NCI-H226 (cell line): Measurements from ENCODE around the gene LIN28A.
"Not testable (repeated sequence)": the region's sequence is repeated elsewhere in the genome, so short reads cannot be mapped to it uniquely, and the experiment has no call there.

ENCODE experiments used
- DNase-seq: peaks from one replicate; pipeline ENCODE4 v3.0.0-alpha.2; 2015

The LIN28A gene, protein sequence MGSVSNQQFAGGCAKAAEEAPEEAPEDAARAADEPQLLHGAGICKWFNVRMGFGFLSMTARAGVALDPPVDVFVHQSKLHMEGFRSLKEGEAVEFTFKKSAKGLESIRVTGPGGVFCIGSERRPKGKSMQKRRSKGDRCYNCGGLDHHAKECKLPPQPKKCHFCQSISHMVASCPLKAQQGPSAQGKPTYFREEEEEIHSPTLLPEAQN

DNA sequence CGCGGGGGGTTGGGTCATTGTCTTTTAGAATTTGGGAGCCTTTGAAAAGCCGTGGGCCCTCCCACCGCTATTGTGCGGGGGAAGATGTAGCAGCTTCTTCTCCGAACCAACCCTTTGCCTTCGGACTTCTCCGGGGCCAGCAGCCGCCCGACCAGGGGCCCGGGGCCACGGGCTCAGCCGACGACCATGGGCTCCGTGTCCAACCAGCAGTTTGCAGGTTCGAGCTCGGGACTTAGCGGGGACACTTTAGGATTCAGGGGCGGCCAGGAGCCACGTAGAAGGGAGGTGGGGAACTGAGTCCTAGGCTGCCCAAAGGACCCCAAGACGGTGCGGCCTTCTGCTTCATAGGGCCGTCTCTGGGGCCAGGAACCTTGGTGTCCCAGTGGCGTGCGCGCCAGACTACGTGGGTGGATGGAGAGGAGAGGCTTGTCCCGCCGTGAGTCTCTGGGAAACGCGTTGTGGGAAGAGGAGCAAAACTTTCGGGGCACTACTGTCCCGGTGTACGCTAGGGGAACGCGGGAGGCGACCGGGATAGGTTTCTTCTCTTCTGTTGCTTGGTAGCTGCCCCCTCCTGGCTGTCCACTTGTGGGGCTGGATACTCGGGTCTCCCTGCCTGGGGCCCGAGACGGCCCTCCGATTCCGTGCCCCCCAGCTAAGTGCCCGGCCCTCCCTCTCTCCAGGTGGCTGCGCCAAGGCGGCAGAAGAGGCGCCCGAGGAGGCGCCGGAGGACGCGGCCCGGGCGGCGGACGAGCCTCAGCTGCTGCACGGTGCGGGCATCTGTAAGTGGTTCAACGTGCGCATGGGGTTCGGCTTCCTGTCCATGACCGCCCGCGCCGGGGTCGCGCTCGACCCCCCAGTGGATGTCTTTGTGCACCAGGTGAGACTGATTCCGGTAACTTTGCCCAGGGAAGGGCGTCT lies at the start of gene LIN28A:
LIN28A (plus strand) TSS at position 112 of the 918 bp plus-strand sequence; CDS start at position 187, 75 bp downstream.
- no peak for DNase-seq

DNA sequence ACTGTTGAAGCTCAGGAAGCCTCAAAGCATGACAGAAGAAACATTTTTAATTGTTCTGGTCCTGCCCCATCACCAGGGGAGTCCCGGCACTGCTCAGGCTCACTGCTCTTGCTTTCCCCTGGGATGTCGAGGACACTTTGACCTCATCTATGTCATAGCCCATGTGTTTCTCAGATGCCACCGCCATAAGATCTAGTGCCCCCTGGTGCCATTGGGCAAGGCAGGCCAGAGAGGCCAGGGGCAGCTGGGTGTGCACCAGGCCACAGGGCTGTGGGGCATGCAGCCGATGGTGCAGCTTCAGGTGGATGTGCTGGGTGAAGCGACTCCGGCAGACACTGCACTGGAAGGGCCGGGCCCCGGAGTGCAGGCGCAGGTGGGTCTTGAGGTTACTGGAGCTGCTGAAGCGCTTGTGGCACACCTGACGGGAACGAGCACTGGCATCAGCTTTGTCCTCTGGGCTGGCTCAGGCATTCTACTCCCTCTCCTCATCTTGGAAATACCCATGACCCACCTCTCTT lies 49.0 kb upstream of the LIN28A start:
- DNase-seq: no peak

DNA sequence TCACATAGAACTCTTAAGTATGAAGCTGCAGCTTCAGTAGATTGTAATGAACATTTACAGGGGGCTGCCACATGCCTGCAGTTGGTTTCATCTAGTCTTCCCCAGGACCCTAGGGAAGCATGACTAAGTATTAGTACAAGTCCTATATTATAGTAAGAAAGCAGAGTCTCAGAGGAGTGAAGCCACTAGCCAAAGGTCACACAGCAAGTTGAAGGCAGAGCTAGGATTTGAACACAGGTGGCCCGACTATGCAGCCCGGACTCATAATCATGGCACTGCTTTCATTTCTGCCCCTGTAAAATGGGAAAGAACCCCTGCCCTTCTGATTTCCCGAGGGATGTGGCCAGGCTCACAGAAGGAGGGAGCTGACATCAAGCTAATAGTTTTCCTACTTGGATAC lies 48.3 kb upstream of the LIN28A start:
- no peak for DNase-seq

DNA sequence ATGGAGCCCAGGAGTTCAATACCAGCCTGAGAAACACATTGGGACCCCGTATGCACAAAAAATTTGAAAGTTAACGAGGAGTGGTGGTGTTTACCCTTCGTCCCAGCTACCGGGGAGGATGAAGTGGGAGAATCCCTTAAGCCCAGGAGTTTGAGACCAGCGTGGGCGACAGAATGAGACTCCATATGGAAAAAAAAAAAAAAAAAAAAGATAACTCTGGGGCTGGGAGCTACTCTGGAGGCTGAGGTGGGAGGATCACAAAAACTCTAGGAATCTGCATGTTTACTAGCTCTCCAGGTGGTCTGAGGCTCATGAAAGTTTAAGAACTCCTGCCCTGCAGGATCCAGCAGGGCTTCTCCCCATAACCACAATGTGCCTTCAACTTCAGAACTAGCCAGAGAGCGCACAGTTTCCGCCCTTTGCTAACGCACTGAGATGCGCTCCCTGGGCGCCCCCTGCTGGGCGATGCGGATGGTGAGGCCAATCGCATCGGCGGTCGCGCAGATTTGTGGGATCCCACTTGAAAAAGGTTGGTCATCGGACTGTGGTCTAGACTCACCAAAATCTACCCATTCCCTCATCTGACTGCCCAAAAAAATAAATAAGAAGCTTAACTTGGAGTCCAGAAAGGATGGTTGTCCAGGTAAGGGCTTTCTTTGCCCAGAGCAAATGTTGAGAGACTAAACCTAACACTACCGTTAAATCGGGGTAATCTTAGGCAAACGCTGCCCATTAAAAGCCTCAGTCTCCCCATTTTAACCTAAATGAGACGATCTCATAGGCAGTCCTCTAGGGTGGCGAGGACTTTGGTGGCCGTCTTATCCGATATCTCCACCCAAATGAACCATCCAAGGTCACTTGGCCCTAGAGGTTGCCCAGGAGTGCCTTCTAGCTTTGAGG lies 46.8 kb upstream of the LIN28A start:
- peak; percentile 57 for DNase-seq

DNA sequence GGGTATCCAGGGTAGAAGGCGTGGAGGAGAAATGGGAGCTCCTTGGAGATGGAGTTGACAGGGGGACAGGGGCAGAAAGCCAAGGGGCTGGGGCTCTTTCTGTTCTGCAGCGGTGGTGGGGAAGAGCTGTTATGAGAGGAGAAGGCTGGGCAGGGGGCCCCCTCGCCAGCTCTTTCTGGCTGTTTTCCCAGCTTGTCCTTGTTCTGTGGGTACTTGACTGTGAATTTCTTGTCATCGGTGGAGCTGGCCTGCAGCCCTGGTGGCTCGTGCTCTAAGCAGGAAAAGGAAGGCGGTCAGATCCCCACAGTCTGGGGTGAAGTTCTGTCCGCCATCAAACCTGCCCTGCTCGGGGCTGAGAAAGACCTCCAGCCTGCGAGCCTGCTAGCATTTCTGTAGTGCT lies 45.7 kb upstream of the LIN28A start:
- DNase-seq: no peak

DNA sequence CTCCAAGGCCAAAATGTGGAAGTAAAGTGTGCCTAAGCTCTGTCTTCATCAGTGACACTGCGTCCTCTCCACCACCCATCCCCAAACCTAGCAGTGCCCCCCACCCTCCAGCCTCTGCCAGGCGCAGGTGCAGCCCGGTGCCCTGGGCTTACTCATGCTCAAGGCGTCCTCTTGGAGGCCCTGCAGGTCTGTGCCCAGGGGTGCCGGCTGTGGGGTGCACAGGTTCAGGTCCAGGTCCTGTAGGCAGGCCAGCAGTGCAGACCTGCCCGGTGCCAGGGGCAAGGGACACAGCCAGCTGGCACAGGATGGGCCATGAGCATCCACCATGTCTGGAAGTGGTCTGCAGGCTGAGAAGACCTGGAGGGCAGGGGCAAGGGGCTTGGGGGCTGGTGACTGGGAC lies 43.2 kb upstream of the LIN28A start:
- DNase-seq: no peak

DNA sequence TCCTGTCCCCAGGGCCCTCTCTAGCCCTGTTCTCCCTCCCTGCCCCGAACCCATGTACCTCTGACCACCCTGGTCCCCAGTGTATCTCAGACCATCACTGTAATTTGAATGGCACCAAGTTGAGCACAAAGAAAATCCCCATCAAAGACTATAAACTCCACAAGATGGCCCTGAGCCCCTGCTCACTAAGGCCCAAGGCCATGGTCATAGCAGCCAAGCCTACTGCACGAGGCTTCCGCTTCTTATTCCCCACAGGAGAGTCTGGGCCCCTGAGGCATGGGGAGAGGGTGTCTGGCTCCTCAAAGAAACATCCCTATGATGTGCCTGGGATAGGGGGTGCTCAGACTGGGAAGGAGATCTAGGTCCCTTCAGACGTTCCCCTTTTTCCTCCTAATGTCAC lies 42.6 kb upstream of the LIN28A start:
- DNase-seq: no peak

DNA sequence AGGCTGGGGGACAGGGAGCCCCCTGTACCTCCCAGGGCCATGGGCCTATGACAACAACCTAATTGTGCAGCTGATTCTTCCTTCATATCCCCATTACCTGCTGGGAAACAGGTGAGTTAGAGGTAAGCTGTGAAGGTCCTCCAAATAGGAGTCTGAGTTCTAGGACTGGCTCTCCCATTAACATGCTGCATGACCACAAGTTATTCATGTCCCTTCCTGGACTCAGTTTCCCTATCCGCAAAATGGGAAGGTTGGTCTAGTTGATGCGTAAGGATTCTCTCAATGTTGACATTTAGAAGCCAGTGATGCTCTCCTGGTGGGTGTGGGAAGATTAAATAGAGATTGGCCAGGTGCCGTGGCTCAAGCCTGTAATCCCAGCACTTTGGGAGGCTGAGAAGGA lies 42.1 kb upstream of the LIN28A start:
- no peak for DNase-seq

DNA sequence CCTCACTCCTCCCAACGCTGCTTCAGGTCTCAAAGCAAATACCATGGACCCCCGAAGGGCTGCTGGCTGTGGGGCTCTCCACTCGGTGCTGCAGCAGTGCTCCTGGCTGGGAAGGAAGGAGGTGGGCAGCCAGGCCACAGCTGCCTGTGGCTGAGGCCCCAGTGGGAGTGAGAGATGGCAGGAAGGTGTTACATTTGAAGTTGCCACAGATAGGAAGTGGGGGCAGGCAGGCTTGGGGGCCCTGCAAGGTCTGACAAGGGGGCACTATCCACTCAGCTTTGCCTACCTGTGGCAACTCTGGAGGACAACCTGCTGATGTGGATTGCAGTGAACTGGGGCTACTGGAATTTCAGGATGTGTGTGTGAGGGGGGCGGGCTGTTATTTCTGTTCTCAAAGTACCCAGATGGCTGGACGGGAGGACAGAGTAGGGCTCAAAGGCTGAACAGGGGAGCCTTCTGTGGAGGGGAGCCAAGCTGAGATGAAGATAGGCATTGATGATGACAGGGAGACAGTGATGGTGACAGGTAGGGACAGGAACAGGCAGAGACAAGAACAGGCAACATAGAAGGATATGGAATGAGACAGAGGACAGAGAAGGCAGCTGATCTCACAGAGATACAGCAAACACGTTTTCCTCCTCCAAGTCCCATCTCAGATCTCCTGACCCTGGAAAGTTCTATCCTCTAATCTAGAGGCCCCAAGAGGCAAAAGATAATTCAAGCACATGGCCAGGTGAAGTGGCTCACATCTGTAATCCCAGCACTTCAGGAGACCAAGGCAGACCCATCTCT lies 39.8 kb upstream of the LIN28A start:
- DNase-seq: no peak

DNA sequence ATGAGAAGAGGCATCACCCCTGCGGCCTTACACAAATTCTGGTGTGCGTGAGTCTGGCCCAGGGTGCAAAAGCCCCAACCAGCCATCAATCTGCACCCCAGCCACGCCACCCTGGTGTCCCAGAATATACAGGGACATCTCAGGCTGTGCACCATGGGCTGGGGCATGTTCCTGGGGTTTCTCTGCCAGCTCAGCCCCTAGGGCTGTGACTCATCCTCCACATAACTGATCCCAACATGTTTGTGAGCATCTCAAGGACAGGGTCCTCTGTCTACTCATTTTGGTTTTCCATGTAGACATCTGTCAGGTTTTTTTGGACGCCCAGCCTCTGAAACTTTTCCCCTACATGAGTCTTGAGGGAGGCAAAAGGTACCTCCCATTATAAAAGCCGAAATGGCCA lies 38.6 kb upstream of the LIN28A start:
- no peak for DNase-seq

DNA sequence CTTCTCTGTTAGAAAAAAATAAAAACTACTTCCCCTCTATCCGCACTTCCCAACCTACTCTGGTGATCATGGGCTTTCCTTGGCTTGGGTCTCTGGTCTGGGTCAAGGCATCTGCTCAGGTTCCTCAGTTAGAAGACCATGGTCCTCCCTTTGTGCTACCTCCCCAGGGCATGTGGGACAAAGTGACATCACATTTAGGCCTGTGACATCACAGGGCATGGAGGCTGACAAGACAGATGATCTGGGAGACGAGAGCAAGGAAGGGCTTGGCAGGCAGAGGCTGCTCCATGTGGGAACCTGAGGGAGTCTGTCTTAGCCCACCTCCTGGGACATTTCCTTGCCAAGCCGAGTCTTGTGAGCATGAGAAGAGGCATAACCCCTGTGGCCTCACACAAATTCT lies 38.0 kb upstream of the LIN28A start, which contains the start of gene ZNF683:
ZNF683 (minus strand) TSS at position 140 of the 400 bp plus-strand sequence. CDS start 4,179 bp downstream, outside the sequence.
- DNase-seq: not testable (repeated sequence)

DNA sequence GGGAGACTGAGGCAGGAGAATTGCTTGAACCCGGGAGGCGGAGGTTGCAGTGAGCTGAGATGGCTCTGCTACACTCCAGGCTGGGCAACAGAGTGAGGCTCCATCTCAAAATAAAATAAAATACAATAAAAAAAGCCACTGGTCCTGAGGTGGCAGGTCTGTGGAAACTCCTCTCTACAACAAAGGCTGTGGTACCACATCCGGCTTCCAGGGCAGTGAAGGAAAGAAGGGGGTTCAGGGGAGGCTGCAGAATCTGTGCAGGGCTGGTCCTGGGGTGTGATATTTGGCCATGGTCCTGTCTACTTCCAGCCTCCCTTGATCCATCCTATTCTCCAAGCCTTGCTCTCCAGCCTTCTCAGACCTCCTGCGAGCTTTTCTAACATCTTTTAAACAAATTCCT lies 37.3 kb upstream of the LIN28A start:
- no peak for DNase-seq

DNA sequence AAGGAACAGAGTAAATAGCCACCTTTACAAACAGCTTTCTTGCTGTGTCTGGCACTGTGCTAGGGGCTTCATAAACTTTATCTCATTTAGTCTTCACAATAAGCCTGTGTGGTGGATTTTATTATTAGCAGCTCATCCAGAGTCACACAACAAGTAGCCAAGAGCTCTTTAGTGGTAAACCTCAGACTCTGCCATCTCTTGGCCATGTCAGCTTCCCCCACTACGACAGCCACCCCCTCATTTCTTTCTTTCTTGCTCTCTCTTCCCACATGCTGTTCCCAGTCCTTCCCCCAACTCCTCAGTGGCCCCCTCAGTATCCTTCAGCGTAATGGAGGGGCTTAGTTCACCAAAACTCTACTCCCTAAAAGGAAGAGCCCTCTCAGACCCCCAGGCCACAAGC lies 36.8 kb upstream of the LIN28A start:
- DNase-seq: no peak

DNA sequence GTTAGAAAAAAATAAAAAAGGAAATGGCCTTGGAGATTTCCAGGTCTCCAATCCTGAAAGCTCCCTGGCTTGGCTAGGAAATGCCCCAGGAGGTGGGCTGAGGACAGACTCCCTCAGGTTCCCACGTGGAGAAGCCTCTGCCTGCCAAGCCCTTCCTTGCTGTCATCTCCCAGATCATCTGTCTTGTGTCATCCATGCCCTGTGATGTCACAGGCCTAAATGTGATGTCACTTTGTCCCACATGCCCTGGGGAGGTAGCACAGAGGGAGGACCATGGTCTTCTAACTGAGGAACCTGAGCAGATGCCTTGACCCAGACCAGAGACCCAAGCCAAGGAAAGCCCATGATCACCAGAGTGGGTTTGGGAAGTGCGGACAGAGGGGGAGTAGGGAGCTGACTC lies 36.3 kb upstream of the LIN28A start:
- DNase-seq: not testable (repeated sequence)

DNA sequence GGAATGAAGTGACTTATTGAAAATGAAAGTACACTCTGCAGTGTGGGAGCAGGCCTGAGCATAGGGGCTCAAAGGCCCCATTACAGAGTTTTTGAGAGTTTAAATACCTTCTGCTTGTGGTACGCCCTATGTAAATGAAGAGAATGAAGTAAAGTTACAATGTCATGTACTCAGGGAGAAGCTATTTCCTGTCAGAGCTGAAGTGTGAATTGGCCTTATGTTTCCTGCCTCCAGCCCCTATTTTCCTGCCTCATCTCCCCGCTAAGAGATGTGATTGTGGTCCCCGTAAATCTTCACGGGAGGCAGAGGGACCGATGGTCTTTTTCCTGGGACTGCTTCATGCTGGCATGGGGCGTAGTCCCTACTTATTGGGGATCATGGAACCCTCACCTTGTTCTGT lies 35.5 kb upstream of the LIN28A start:
- DNase-seq: no peak

DNA sequence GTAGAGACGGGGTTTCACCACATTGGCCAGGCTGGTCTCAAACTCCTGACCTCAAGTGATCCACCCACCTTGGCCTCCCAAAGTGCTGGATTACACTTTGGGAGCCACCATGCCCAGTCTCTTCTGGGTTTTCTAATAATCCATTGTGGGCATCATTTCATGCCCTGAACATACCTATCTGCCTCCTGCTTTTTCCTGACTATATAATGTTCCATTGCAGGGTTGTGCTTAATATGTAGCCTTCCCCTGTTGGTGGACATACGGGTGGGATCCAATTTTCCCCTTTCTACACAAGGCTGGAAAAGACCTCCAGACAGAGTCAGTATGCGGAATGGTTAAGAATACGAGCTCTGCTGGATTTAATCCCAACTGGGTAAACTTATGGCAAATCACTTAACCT lies 34.6 kb upstream of the LIN28A start:
- DNase-seq: no peak

DNA sequence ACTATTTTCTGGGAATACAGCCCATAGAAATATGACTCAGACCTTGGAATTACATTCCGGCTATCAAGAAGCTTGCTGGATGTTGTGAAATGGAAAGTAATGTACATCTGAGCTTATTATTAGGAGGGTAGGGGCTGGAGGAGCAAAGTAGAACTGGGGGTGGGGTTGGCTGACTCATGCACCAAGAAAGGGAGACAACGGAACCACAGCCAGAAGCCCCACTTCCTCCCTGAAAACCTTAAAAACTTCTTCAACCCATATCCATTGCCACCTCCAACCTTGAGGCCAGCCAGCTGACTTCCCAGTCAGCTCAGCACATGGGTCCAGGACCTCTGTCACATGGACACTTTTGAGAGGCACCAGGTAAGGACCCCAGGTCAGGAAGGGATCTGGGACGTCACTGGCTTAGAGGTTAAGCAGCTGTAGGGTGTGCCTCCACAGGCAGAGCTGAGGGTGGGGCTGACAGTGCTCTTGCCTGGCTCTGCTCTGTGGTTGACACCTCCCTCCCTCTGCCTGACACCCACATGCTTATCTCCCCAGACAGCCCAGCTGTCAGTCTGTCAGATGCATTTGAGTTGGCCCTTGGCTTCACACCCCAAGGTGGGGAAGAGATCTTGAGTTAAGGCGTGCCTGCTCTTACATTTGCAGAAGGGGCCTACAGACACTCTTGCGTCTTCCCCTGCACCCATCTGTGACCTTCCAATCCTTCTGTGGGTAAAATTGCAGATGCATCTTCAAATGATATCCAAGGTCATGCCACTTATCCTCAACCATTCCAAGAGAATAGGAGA lies 32.3 kb upstream of the LIN28A start:
- peak; percentile 98 for DNase-seq

DNA sequence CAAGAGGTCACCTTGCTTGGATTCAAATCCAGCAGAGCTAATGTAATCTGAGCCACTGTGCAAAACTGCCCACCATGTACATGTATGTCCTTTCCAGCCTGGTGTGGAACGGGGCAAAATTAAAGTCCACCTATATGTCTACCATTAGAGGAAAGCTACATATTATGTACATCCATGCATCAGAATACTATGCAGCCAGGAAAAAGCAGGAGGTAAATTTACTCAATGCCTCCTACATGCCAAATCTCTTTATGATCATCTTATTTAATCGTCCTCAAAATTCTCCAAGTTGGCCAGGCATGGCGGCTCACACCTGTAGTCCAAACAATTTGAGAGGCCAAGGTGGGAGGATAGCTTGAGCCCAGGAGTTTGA lies 31.8 kb upstream of the LIN28A start:
- no peak for DNase-seq

DNA sequence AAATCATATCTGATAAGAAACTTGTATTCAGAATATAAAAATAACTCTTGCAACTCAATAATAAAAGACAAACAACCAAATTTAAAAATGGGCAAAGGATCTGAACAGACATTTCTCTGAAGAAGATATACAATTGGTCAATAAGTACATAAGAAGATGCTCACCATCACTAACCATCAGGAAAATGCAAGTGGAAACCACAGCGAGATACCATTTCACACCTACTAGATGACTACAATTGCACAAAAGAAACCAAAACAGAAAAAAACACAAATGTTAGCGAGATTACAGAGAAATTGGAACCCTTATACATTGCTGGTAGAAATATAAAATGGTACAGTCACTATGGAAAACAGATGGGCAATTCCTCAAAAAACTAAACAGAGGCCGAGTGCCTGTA lies 26.5 kb upstream of the LIN28A start:
- DNase-seq: no peak

DNA sequence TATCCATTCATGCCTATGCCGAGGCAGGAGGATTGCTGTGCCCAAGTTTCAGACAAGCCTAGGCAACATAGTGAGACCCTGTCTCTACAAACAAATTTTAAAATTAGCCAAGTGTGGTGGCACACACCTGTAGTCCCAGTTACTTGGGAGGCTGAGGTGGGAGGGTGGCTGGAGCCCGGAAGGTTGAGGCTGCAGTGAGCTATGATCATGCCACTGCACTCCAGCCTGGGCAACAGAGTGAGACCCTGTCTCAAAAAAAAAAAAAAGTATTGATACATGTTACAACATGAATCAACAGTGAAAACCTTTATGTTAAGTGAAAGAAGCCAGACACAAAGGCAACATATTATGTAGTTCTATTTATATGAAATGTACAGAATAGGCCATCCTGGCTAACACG lies 25.6 kb upstream of the LIN28A start:
- not testable (repeated sequence) for DNase-seq

DNA sequence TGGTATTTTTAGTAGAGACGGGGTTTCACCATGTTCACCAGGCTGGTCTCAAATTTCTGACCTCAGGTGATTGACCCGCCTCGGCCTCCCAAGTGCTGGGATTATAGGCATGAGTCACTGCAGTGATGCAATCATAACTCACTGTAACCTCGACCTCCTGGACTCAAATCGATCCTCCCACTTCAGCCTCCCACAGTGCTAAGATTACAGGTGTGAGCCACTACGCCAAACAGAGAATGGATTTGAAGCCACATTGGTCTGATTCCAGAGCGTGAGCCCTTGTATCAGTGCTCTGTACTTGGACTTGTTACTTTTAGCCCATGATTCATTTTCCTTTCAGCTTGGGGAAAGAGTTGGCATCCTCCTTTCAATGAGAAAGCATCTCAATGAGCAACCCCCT lies 23.2 kb upstream of the LIN28A start:
- DNase-seq: peak; percentile 86
